ENCODE measurements around the gene ODAD4. TPM values are rescaled to one million over a fixed set of nuclear protein-coding genes. Genes with fewer than 3 reads are reported as not detected.
A peak's percentile ranks its signal among the peaks of the same experiment; 100 is the strongest.

ODAD4 gene
- total RNA-seq, 1 donor = 0.43 TPM

- TF ChIP-seq, protein P1, sequence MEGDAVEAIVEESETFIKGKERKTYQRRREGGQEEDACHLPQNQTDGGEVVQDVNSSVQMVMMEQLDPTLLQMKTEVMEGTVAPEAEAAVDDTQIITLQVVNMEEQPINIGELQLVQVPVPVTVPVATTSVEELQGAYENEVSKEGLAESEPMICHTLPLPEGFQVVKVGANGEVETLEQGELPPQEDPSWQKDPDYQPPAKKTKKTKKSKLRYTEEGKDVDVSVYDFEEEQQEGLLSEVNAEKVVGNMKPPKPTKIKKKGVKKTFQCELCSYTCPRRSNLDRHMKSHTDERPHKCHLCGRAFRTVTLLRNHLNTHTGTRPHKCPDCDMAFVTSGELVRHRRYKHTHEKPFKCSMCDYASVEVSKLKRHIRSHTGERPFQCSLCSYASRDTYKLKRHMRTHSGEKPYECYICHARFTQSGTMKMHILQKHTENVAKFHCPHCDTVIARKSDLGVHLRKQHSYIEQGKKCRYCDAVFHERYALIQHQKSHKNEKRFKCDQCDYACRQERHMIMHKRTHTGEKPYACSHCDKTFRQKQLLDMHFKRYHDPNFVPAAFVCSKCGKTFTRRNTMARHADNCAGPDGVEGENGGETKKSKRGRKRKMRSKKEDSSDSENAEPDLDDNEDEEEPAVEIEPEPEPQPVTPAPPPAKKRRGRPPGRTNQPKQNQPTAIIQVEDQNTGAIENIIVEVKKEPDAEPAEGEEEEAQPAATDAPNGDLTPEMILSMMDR (IDR thresholded peaks at IDR 0.05; ENCODE audit: insufficient read depth, low read depth, low read length) = no peak
- H3K4me3 ChIP-seq (ENCODE audit: low read depth, low read length) = no peak overlapping the region
- no peak for DNase-seq (ENCODE audit: low read depth)
These were observed 12.4 kb downstream of the ODAD4 start for GRCh38 chr17:41942626-41943373.

DNA sequence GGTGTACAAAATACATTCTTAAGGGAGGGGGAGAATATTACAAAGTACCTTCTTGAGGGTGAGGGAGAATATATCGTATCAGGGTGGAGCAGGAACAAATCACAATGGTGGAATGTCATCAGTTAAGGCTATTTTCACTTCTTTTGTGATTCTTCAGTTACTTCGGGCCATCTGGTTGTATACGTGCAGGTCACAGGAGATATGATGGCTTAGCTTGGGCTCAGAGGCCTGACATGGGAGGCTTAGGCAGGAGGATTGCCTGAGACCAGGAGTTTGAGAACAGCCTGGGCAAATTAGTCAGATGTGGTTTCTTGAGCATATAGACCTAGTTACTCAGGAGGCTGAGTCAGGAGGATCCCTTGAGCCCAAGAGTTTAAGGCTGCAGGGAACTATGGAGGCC, 13.1 kb downstream of the ODAD4 start:
- DNase-seq (ENCODE audit: low read depth) = no peak
- H3K4me3 ChIP-seq (ENCODE audit: low read depth, low read length) = no peak overlapping the region
- TF ChIP-seq, protein P1 (IDR thresholded peaks at IDR 0.05; ENCODE audit: insufficient read depth, low read depth, low read length) = no peak

DNA sequence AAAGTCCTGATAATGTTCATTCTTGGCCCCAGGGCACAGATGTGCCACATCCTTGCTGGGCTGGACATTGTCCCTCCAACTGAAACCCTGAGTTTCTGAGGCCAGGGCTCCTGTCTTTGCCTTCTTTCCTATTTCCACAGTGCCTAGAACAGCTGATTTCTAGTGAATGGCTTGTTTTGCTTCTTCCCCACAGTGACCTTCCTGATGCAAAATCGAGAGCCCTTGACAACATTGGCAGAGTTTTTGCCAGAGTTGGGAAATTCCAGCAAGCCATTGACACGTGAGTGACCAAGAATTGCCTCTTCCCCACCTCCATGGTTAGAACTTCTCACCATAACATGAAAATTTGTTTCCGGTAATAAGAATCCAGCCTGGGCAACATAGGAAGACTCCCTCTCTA, 14.5 kb downstream of the ODAD4 start:
- H3K4me3 ChIP-seq (ENCODE audit: low read depth, low read length) = no peak overlapping the region
- DNase-seq (ENCODE audit: low read depth) = no peak
- TF ChIP-seq, protein P1 (IDR thresholded peaks at IDR 0.05; ENCODE audit: insufficient read depth, low read depth, low read length) = no peak

- DNase-seq (ENCODE audit: low read depth) = no peak
- TF ChIP-seq, protein P1 (IDR thresholded peaks at IDR 0.05; ENCODE audit: insufficient read depth, low read depth, low read length) = no peak
- no peak overlapping the region for H3K4me3 ChIP-seq (ENCODE audit: low read depth, low read length)
These were observed 18.5 kb downstream of the ODAD4 start for GRCh38 chr17:41948762-41949460.

GRCh38 chr17:41956522-41956921, 26.1 kb downstream of the ODAD4 start:
- TF ChIP-seq, protein P1 (IDR thresholded peaks at IDR 0.05; ENCODE audit: insufficient read depth, low read depth, low read length) = no peak
- no peak for DNase-seq (ENCODE audit: low read depth)
- no peak overlapping the region for H3K4me3 ChIP-seq (ENCODE audit: low read depth, low read length)

DNA sequence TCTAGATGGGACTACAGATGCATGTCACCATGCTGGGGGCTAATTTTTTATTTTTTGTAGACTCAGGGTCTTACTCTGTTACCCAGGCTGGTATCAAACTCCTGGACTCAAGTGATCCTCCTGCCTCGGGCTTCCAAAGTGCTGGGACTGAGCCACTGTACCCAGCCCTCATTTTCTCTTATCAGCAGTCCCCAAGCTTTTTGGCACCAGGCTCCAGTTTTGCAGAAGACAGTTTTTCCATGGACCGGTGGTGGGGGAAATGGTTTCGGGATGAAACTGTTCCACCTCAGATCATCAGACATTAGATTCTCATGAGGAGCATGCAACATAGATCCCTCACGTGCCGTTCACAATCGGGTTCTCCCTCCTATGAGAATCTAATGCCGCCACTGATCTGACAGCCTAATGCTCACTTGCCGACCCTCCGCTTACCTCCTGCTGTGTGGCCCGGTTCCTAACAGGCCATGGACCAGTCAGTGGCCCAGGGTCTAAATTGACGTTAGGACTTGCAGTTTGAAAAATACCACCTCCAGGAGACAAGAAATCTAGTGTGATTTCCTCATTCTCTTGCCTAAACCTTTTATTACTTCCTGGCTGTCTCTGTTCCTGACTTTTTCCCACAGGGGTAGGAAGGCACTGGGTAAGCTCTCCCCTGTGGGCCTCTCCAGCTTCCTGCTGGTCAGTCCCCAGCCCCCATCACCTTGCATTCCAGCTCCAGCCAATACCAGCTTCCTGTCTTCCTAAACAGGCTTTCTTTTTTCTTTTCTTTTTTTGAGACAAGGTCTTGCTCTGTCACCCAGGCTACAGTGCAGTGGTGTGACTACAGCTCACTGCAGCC, 26.8 kb downstream of the ODAD4 start:
- peak; percentile 82 for DNase-seq (ENCODE audit: low read depth)
- no peak overlapping the region for H3K4me3 ChIP-seq (ENCODE audit: low read depth, low read length)

More for the DNA sequence above, 26.8 kb downstream of the ODAD4 start:
- TF ChIP-seq, protein P1 (IDR thresholded peaks at IDR 0.05; ENCODE audit: insufficient read depth, low read depth, low read length) = no peak

Data from fibroblast of villous mesenchyme (primary cell).